ENCODE data around the gene TPRKB. TPM values are rescaled to one million over a fixed set of nuclear protein-coding genes. Genes with fewer than 3 reads are reported as not detected.
"Not testable (repeated sequence)": the region's sequence is repeated elsewhere in the genome, so short reads cannot be mapped to it uniquely, and the experiment has no call there.

Gene TPRKB
- 10 to 100 TPM; 38.4 to 38.6 TPM for total RNA-seq
- 69.0 TPM for polyA plus RNA-seq

GRCh38 chr2:73736855-73737779 is at the start of gene TPRKB:
TSS of gene TPRKB (minus strand) at chr2:73737345. CDS start at chr2:73734569, 2,776 bp downstream.
- Histone ChIP-seq H3K27me3 (ENCODE audit: insufficient read depth, low read length, poor library complexity, severe bottlenecking) (no peaks in the 10 kb centered on the region), H3K4me1 (ENCODE audit: insufficient read depth, low read length) (peaks cover 18% of the 10 kb centered on the region), H3K36me3 (ENCODE audit: insufficient read depth, low read length) (peaks cover 14% of the 10 kb centered on the region), H3K27ac (ENCODE audit: low read depth, low read length) (peak within 1 kb of the TSS; percentile 79), H3K9me3 (ENCODE audit: low read length) (no peaks in the 10 kb centered on the region), H3K4me3 (ENCODE audit: low read length) (peak within 1 kb of the TSS; percentile 95)
- ChIA-PET POLR2A (interaction anchor here (0.6 to 1.2 kb wide), 7 partner anchors 42 to 721 kb away, joined by 3 to 5 read pairs (median 3); partner anchors contain the start of genes DGUOK, DUSP11, MOB1A and MTHFD2), CTCF (interaction anchor here (0.6 to 1.6 kb wide), 5 partner anchors 19 to 410 kb away, joined by 3 to 4 read pairs (median 3); partner anchors contain the start of genes ALMS1 and DUSP11)
- peaks cover 24 to 26% (median 25%) of the 10 kb centered on the region in 3 donors for H3K4me1 Mint-ChIP-seq
- no peaks in the 10 kb centered on the region for H3K27me3 Mint-ChIP-seq
- H3K27ac Mint-ChIP-seq = peak within 1 kb of the TSS; percentile 77 to 98 (median 92)
- H3K36me3 Mint-ChIP-seq = peaks cover 8 to 39% (median 16%) of the 10 kb centered on the region in 3 donors
- peak; percentile 88 to 97 (median 94) for DNase-seq
- H3K4me3 Mint-ChIP-seq = peak within 1 kb of the TSS; percentile 89 to 99 (median 95)
- no peaks in the 10 kb centered on the region for H3K9me3 Mint-ChIP-seq

GRCh38 chr2:73783883-73784282 is 46.7 kb upstream of the TPRKB start, which contains the start of gene C2orf78:
TSS of gene C2orf78 (plus strand) at chr2:73784183. CDS start at chr2:73784310, 127 bp downstream.
- H3K27me3 ChIP-seq (ENCODE audit: insufficient read depth, low read length, poor library complexity, severe bottlenecking); H3K27ac ChIP-seq (ENCODE audit: low read depth, low read length); H3K9me3 Mint-ChIP-seq; DNase-seq; H3K4me3 ChIP-seq (ENCODE audit: low read length); H3K4me1 ChIP-seq (ENCODE audit: insufficient read depth, low read length); POLR2A ChIA-PET; CTCF ChIA-PET; H3K36me3 ChIP-seq (ENCODE audit: insufficient read depth, low read length); H3K9me3 ChIP-seq (ENCODE audit: low read length); H3K27ac Mint-ChIP-seq: not testable (repeated sequence)
- Mint-ChIP-seq H3K4me1 (peaks cover 10 to 16% (median 13%) of the 10 kb centered on the region in 3 donors), H3K4me3 (peak within 1 kb of the TSS in 1 of 7 donors; percentile 51), H3K36me3 (peaks cover 0 to 10% (median 0%) of the 10 kb centered on the region in 3 donors), H3K27me3 (peaks cover 0 to 12% of the 10 kb centered on the region in 2 donors)

- H3K9me3 ChIP-seq (ENCODE audit: low read length); DNase-seq; H3K4me3 ChIP-seq (ENCODE audit: low read length); H3K9me3 Mint-ChIP-seq; H3K4me3 Mint-ChIP-seq; H3K27me3 ChIP-seq (ENCODE audit: insufficient read depth, low read length, poor library complexity, severe bottlenecking); H3K36me3 ChIP-seq (ENCODE audit: insufficient read depth, low read length); POLR2A ChIA-PET; CTCF ChIA-PET; H3K27ac Mint-ChIP-seq; H3K27ac ChIP-seq (ENCODE audit: low read depth, low read length); H3K4me1 ChIP-seq (ENCODE audit: insufficient read depth, low read length): not testable (repeated sequence)
- Mint-ChIP-seq H3K27me3 (peaks cover 0 to 12% of the 10 kb centered on the region in 2 donors), H3K4me1 (peaks cover 15 to 20% (median 16%) of the 10 kb centered on the region in 3 donors), H3K36me3 (peaks cover 0 to 11% (median 0%) of the 10 kb centered on the region in 3 donors)
Observed at GRCh38 chr2:73783402-73783801, 46.3 kb upstream of the TPRKB start.

GRCh38 chr2:73780237-73780582 is 43.1 kb upstream of the TPRKB start:
- ChIA-PET POLR2A (interaction anchor here (0.7 to 1.1 kb wide), 2 partner anchors 43 to 220 kb away, joined by 4 to 8 read pairs; partner anchors contain the start of gene TPRKB), CTCF (interaction anchor here (0.9 to 1.0 kb wide), 2 partner anchors 43 to 47 kb away, joined by 3 to 4 read pairs; partner anchors contain the start of gene TPRKB)
- Histone ChIP-seq H3K9me3 (ENCODE audit: low read length) (no peaks in the 10 kb centered on the region), H3K36me3 (ENCODE audit: insufficient read depth, low read length) (peaks cover 6% of the 10 kb centered on the region), H3K4me1 (ENCODE audit: insufficient read depth, low read length) (peaks cover 14% of the 10 kb centered on the region), H3K27ac (ENCODE audit: low read depth, low read length) (peak overlapping the region; percentile 98), H3K4me3 (ENCODE audit: low read length) (peak overlapping the region; percentile 87), H3K27me3 (ENCODE audit: insufficient read depth, low read length, poor library complexity, severe bottlenecking) (no peaks in the 10 kb centered on the region)
- Mint-ChIP-seq H3K4me3 (peak overlapping the region; percentile 96 to 100 (median 99)), H3K4me1 (peaks cover 36 to 46% (median 43%) of the 10 kb centered on the region in 3 donors), H3K36me3 (peaks cover 4 to 35% (median 9%) of the 10 kb centered on the region in 3 donors), H3K9me3 (no peaks in the 10 kb centered on the region), H3K27me3 (peaks cover 0 to 12% of the 10 kb centered on the region in 2 donors), H3K27ac (peak overlapping the region; percentile 91 to 99 (median 99))
- no peak for DNase-seq

- peak within 1 kb of the TSS; percentile 96 to 100 (median 99) for H3K4me3 Mint-ChIP-seq
- H3K27ac ChIP-seq (ENCODE audit: low read depth, low read length) = peak within 1 kb of the TSS; percentile 98
- peaks cover 4 to 39% (median 13%) of the 10 kb centered on the region in 3 donors for H3K36me3 Mint-ChIP-seq
- H3K9me3 ChIP-seq (ENCODE audit: low read length) = no peaks in the 10 kb centered on the region
- H3K27me3 ChIP-seq (ENCODE audit: insufficient read depth, low read length, poor library complexity, severe bottlenecking) = no peaks in the 10 kb centered on the region
- ChIA-PET CTCF (interaction anchor here (0.9 to 1.0 kb wide), 2 partner anchors 43 to 48 kb away, joined by 3 to 4 read pairs; partner anchors contain the start of gene TPRKB), POLR2A (interaction anchor here (0.6 to 1.1 kb wide), 2 partner anchors 43 to 46 kb away, joined by 4 read pairs; partner anchors contain the start of gene TPRKB)
- H3K27ac Mint-ChIP-seq = peak within 1 kb of the TSS; percentile 91 to 99 (median 99)
- peaks cover 14% of the 10 kb centered on the region for H3K4me1 ChIP-seq (ENCODE audit: insufficient read depth, low read length)
- peak; percentile 93 to 97 (median 95) for DNase-seq
- H3K4me1 Mint-ChIP-seq = peaks cover 36 to 51% (median 43%) of the 10 kb centered on the region in 3 donors
- H3K36me3 ChIP-seq (ENCODE audit: insufficient read depth, low read length) = peaks cover 10% of the 10 kb centered on the region
- H3K27me3 Mint-ChIP-seq = peaks cover 0 to 12% of the 10 kb centered on the region in 2 donors
- peak within 1 kb of the TSS; percentile 87 for H3K4me3 ChIP-seq (ENCODE audit: low read length)
- H3K9me3 Mint-ChIP-seq = no peaks in the 10 kb centered on the region
Observed at GRCh38 chr2:73779467-73780236, 42.5 kb upstream of the TPRKB start, which contains the start of gene DUSP11. TSS of gene DUSP11 (minus strand) at chr2:73780103. CDS start at chr2:73779974, 129 bp downstream.

GRCh38 chr2:73778867-73779466 is 41.8 kb upstream of the TPRKB start:
- Mint-ChIP-seq H3K36me3 (peaks cover 11 to 46% (median 19%) of the 10 kb centered on the region in 3 donors), H3K27me3 (peaks cover 0 to 12% of the 10 kb centered on the region in 2 donors), H3K4me3 (peak overlapping the region; percentile 96 to 100 (median 99)), H3K4me1 (peaks cover 42 to 57% (median 50%) of the 10 kb centered on the region in 3 donors), H3K27ac (peak overlapping the region; percentile 91 to 99 (median 99))
- H3K9me3 ChIP-seq (ENCODE audit: low read length); H3K9me3 Mint-ChIP-seq; H3K27me3 ChIP-seq (ENCODE audit: insufficient read depth, low read length, poor library complexity, severe bottlenecking); DNase-seq: not testable (repeated sequence)
- H3K4me3 ChIP-seq (ENCODE audit: low read length) = peak overlapping the region; percentile 87
- peak overlapping the region; percentile 98 for H3K27ac ChIP-seq (ENCODE audit: low read depth, low read length)
- ChIA-PET POLR2A (interaction anchor here (1.1 kb wide), 1 partner anchor 42 kb away, joined by 4 read pairs; the partner anchor contains the start of gene TPRKB), CTCF (interaction anchor here (0.9 to 1.0 kb wide), 2 partner anchors 42 to 48 kb away, joined by 3 to 4 read pairs; partner anchors contain the start of gene TPRKB)
- H3K4me1 ChIP-seq (ENCODE audit: insufficient read depth, low read length) = peaks cover 14% of the 10 kb centered on the region
- H3K36me3 ChIP-seq (ENCODE audit: insufficient read depth, low read length) = peaks cover 17% of the 10 kb centered on the region
